GM12892 (cell line): ENCODE data around the gene ADRA2C.

Experiments
- DNase-seq: peaks from one replicate; pipeline ENCODE4 v3.0.0; 2011; ENCODE audit not compliant: insufficient read length
- FAIRE-seq: peaks from 2 replicates; lab custom pipeline; 2011; peaks lifted over from hg19 to GRCh38; lab: Jason Lieb, UNC
- POLR2A ChIP-seq: IDR thresholded peaks from 2 replicates; pipeline ENCODE4 v1.6.1; 2011; ENCODE audit warnings: low read depth, low read length, control low read depth
- POLR2AphosphoS5 ChIP-seq: IDR thresholded peaks from 2 replicates; pipeline ENCODE4 v1.6.1; 2011; ENCODE audit warnings: low read depth, low read length, control low read depth
- TAF1 ChIP-seq: IDR thresholded peaks from 2 replicates; pipeline ENCODE4 v1.6.1; 2011; ENCODE audit warnings: low read depth, mild to moderate bottlenecking, control low read depth, low read length, borderline replicate concordance

ADRA2C gene

DNA sequence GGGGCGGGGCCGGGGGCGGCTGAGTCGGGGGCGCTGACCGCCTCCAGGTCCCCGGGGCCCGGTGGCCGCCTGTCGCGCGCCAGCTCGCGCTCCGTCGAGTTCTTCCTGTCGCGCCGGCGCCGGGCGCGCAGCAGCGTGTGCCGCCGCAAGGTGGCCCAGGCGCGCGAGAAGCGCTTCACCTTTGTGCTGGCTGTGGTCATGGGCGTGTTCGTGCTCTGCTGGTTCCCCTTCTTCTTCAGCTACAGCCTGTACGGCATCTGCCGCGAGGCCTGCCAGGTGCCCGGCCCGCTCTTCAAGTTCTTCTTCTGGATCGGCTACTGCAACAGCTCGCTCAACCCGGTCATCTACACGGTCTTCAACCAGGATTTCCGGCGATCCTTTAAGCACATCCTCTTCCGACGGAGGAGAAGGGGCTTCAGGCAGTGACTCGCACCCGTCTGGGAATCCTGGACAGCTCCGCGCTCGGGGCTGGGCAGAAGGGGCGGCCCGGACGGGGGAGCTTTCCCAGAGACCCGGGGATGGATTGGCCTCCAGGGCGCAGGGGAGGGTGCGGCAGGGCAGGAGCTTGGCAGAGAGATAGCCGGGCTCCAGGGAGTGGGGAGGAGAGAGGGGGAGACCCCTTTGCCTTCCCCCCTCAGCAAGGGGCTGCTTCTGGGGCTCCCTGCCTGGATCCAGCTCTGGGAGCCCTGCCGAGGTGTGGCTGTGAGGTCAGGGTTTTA, 1.5 kb downstream of the ADRA2C start:
- DNase-seq (no peak), FAIRE-seq (no peak)
- TF ChIP-seq POLR2A (no peak), POLR2AphosphoS5 (no peak), TAF1 (no peak)

DNA sequence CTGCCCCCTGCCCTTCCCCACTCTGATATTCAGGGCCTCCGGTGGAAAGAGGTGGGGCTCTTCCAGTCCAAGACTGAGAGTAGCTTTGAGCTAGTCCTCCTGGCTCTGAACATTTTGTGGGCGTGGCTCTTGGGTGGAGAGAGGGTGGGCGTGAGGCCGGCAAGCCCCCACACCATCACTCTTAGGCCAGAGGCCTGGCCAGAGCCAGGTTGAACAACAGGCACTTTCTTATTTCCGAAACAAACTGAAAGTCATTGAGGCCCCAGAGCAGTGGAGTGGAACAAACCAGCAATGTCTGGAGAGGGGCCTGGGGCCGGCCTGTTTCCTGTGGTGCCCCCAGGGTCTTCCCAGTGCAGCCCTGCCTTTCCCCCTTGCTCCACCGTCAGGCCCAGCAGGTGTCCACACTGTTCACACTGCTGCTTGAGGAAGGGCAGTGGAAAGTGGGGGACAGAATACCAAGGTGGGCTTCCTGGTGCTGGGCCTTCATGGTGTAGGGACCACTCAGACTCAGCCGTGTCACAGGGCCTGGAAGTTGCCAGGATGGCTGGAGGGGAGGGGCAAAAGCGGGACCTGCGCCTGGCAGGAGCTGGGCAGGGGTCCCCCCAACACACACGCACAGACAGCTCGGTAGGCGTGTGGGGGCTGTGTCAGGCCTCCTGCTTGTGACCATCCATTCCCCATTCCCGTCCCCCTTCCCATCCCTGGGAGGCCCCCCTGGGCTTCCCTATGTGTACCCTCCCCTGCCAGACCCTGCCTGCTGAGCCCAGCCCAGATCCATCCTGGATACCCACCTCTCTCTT, 2.9 kb downstream of the ADRA2C start:
- TF ChIP-seq TAF1 (no peak), POLR2A (no peak), POLR2AphosphoS5 (no peak)
- FAIRE-seq (no peak), DNase-seq (no peak)

DNA sequence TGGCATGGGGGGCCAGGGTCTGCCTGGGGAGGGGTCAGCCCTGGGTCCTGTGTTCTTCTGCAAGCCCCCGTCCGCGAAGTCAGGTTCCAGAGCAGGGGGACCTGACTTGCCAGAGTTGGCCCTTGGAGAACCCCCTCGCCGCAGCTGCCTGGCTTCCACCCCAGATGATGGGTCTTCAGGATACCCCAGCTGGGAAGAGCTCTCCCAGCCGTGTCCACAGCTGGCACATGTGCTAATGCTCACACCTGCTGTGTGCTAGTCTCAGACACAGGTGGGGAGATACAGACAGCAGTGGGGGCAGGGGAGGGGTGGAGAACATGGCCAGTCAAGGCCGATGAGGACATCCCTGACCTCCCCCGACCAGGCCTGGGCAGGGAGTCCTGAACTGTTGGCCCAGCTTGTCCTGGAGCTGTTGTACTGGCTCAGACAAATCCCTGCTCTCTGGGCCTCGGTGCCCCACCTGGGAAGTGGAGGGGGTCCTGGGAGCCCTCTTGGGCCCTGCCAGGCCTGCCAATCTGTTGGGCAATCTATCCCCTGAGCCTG, 3.5 kb downstream of the ADRA2C start:
- no peak for FAIRE-seq
- DNase-seq: no peak
- TF ChIP-seq TAF1 (no peak), POLR2A (no peak), POLR2AphosphoS5 (no peak)

DNA sequence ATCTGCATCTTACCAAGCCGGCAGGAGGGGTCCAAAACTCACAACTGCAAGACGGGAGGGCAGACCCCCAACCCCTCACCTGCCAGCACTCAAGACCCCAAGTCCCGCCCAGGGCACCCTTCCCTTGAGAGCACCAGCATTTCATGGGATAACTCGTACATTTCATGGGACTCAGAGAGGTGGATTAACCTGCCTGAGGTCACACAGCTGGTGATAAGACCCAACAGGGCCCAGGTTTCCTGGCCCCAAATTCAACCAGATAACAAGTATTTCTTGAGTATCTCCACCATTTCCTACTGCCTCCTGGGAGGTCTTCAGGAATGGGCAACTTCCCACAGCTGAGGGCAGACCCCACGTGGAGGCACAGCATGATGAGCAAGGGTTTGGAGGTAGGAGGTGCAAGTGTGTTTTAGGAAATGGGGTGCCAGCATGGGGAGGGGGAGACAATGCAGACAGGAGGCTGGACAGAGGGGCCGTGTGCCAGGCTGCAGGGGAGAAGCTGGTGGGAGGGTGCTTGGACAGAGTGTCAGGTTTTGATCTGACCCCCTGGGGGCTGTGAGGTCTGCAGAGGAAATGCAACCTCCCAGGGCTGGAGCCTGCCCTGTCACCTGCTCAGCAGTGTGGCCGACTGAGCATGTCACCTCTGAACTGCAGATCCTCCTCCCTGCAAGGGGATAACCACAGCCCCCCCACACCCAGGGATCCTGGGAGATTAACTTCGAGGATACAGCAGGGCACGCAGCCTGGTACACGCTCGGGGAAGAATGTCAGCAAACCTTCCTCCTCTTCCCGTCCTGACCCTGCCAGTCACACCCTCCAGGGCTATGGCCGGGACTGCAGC, 4.4 kb downstream of the ADRA2C start:
- FAIRE-seq: no peak
- TF ChIP-seq POLR2AphosphoS5 (no peak), POLR2A (no peak)

DNA sequence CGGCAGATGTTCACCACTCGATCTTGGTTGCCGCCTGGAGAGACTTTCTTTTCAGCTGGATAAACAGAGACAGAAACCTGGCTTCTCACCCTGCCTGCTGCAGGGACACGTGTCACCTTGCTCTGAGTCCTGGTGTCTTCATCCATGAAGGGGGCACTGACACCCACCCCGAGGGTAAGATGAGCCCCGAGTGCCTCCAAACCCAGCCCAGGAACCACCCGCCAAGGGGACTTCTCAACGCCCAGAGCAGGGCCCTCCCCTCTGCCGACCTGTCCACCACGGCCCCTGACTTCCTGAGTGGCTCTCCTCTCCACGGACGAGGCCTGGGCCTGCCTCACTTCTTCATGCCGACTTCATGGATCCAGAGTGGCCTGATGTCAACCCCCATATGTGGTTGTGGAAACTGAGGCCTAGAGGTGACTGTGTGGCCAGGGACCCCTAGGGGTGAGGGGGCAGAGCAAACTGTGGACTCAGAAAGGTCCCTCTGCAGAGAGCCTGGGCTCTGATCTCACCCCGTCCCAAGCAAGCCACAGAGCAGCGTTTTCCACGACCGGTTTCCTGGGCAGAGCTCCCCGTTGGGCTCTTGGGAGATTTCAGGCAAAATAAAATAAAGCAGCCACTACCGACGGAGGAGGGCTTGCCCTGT, 5.1 kb downstream of the ADRA2C start:
- no peak for TF ChIP-seq POLR2A
- no peak for FAIRE-seq

More for the DNA sequence above, 4.4 kb downstream of the ADRA2C start:
- no peak for DNase-seq

DNA sequence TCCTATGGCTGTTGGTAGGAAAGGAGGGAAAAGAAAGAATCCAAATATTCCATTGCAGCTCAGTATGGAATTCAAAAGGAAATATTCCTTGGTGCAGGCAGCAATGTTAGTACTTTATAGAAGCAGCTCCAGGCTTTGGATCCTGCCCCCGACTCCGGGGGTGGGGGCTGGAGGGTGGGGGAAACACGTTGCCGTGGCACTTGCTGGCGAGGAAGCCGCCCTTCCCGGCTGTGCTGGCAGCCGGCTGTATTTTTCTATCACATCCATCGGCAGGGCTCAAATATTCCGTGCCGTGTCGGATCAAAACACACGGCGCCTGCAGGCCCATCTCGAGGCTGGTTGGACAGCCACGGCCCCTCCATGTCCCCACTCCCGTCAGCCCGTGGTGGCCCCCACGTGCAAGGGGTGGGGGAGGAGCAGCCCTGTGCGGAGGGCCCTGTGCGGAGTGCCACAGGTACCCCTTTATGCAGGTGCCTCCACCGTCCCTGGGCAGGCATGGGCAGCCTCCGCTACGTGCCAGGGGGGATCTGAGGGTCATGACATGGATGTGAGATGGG, 5.8 kb downstream of the ADRA2C start:
- TF ChIP-seq POLR2A (no peak), TAF1 (no peak), POLR2AphosphoS5 (no peak)
- no peak for FAIRE-seq
- DNase-seq: no peak

More for the DNA sequence above, 5.1 kb downstream of the ADRA2C start:
- no peak for DNase-seq

DNA sequence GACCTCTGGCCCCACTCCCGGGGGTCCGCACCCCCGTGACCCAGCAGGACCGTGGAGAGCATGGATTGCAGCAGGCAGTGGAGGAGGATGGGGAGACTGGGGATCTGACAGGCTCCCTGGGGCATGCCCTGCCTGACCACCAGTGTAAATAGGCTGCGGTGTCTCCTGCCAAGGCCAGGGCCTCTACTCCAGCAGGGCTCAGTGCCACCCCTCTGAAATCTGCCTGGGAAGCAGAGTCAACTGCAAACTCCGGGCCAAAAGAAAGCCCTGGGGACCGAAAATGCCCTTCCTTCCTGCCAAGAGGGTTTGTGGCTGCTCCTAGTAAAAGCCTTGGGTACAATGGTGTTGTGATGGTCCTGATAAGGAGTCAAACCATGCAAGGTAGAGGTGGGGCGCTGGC, 6.4 kb downstream of the ADRA2C start:
- TF ChIP-seq TAF1 (no peak), POLR2AphosphoS5 (no peak), POLR2A (no peak)
- DNase-seq (no peak), FAIRE-seq (no peak)

DNA sequence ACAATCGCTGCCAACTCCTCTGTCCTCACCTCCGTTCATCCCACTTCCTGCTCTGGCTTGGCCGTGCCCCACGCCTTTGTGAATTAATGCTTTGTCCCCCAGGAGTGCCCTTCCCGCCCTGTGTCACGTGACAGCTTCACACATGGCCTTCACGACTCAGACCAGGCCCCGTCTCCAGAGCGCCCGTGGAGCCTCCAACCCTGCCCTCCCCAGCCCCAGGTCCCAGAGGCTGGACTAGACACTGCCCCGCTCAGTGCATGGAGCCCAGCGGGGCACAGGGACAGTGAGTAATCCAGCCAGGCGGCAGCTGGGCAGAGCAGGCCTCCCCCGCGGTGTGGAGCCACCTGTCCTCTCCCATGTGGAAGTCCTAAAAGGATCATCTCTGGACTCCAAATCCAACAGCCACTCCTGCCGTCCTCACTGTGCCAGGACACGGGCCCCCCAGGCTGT, 7.4 kb downstream of the ADRA2C start:
- DNase-seq (no peak), FAIRE-seq (no peak)
- TF ChIP-seq POLR2AphosphoS5 (no peak), POLR2A (no peak), TAF1 (no peak)

DNA sequence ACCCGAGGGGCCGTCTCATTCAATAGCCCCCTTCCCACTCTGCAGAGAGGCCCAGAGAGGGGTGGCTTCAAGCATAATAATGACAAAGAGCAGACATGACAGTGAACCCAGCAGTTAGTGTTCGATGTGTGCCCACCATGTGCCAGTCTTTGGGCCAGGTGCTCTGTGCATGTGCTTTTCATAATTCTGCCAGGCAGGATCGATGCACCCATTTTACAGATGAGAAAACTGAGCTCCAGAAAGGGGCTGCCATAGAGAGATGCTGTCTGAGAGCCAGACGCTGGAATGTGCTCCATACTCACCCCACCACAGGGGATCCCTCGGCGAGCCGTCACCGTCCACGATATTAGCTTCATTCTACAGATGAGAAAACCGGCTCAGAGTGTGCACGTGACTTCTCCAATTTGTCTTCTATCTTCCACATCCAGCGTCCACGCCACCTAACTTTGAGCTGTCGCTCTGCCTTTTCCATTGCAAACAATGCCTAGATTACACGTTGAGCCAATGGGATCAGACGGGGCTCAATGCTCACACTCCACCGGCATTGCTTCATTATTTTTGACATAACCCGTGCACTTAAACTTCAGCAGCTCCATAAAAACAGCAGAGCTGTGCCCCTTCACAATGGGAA, 8.2 kb downstream of the ADRA2C start:
- TF ChIP-seq POLR2AphosphoS5: no peak
- TF ChIP-seq POLR2A: no peak
- no peak for TF ChIP-seq TAF1
- no peak for FAIRE-seq
- no peak for DNase-seq

DNA sequence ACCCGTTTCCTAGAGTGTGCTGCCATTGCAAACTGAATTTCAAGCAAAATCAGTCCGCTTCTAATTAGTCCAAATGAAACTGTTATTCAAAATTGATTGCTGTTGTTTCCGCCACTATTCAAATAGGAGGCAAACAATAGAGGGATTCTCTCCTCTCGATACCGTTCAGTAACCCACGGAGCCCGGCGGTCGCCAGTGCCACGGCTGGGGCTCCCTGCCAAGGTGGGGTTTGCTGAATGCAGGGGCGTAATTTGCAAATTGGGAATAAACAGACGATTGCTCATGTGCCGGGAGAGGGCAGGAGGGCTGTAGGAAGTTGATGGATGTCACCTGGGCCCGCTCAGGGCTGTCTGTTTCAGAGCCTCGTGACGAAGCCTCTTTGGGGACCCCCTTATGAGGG, 8.8 kb downstream of the ADRA2C start:
- DNase-seq: no peak
- TF ChIP-seq POLR2AphosphoS5: no peak
- TF ChIP-seq POLR2A: no peak
- TF ChIP-seq TAF1: no peak
- no peak for FAIRE-seq

DNA sequence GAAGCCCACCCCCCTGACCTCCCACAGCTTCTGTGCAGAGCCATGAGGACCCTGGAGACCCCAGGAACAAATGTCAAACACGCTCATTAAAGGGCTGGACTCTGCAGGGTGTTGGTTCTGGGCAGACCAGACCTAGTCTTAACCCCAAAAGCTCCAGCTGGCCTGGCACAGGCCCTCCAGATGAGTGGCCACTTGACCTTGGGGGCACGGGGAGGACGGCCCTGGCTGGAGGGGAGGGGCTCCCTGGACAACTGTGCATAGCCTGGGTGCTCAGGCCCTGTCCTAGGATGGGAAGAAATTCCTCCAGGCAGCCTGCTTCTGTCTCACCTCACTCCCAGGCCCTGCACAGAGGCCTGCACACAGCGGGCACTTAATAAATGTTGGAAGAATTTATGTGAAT, 9.4 kb downstream of the ADRA2C start:
- FAIRE-seq (no peak), DNase-seq (no peak)
- TF ChIP-seq TAF1 (no peak), POLR2AphosphoS5 (no peak), POLR2A (no peak)
